Gastrocnemius medialis (tissue), 4 donors: Measurements from ENCODE around the gene NRDE2. TPM values are rescaled to one million over a fixed set of nuclear protein-coding genes. Genes with fewer than 3 reads are reported as not detected.
A peak's percentile ranks its signal among the peaks of the same experiment; 100 is the strongest.

Source experiments
- ATAC-seq, 2 donors: fragments of 150-250 bp; one replicate each; pipeline ENCODE4 v1.9.1; 2016
- DNase-seq, 2 donors: peaks; one replicate each; pipeline ENCODE4 v3.0.0-alpha.2; 2019
- H3K27ac ChIP-seq, 4 donors: fragments of 200-600 bp; sonication (generic); 1 replicate in 1 of 4; 2 replicates in 3 of 4; pipeline ENCODE4 v1.5.1; 2016 to 2018; ENCODE audit warnings: mild to moderate bottlenecking in 2 of 4, moderate library complexity in 1 of 4
- H3K27me3 ChIP-seq, 3 donors: fragments of 200-600 bp; sonication (generic) in 2 of 3; 1 replicate in 1 of 3; 2 replicates in 2 of 3; pipeline versions ENCODE4 v1.5.1 to v1.6.0; 2016 to 2019; ENCODE audit warnings: mild to moderate bottlenecking in 1 of 3, moderate library complexity in 1 of 3
- H3K36me3 ChIP-seq, 2 donors: fragments of 200-600 bp; sonication (generic) in 1 of 2; one replicate each; pipeline ENCODE4 v1.5.1; 2017 to 2018
- H3K4me1 ChIP-seq, 2 donors: fragments of 200-600 bp; sonication (generic) in 1 of 2; one replicate each; pipeline ENCODE4 v1.5.1; 2016 to 2017; ENCODE audit warnings: mild to moderate bottlenecking in 2 of 2
- H3K4me3 ChIP-seq, 4 donors: fragments of 200-600 bp; sonication (generic) in 3 of 4; 1 replicate in 1 of 4; 2 replicates in 3 of 4; pipeline ENCODE4 v1.5.1; 2016 to 2019; ENCODE audit warnings: mild to moderate bottlenecking in 2 of 4
- H3K9me3 ChIP-seq, 3 donors: fragments of 200-600 bp; sonication (generic) in 2 of 3; 1 replicate in 1 of 3; 2 replicates in 2 of 3; pipeline ENCODE4 v1.5.1; 2016 to 2019
- POLR2A ChIP-seq, 2 donors: fragments of 450-650 bp; IDR thresholded peaks; one replicate each; pipeline ENCODE4 v1.6.1; 2017; ENCODE audit warnings: antibody characterized with exemption in 2 of 2, mild to moderate bottlenecking in 2 of 2, moderate library complexity in 2 of 2
- in situ Hi-C, 4 donors: fragments of 200-750 bp; cut with MboI; loops; one replicate each; pipeline versions ENCODE4 v1.15.0 to v1.8.0; 2017; ENCODE audit warnings: low sequenced_read_pairs in 4 of 4
- intact Hi-C: fragments of 100-400 bp; cut with DNase I; formaldehyde crosslinking; loops from one replicate; pipeline ENCODE4 v1.15.1; 2023; ENCODE audit warnings: low total_unique reads
- total RNA-seq, 4 donors: library from RNA; depleted of rRNA; stranded (reverse); fragments of >200 nt; gene quantifications; one replicate each; pipeline versions ENCODE4 v1.1.0 to v1.2.3, GENCODE V29; 2016
- TF ChIP-seq, protein P1 (sequence below), 5 experiments: fragments of 450-650 bp in 3 of 5; fragments of 200-600 bp in 2 of 5; sonication (generic) in 2 of 5; IDR thresholded peaks in 4 of 5; conservative IDR thresholded peaks in 1 of 5; 1 replicate in 4 of 5; 2 replicates in 1 of 5; pipeline ENCODE4 v1.5.1; 2016 to 2019; ENCODE audit warnings: antibody characterized with exemption in 5 of 5, mild to moderate bottlenecking in 3 of 5, moderate library complexity in 3 of 5

NRDE2 gene
- total RNA-seq: 10 to 100 TPM in 2 of 4 donors, 1 to 10 TPM in 2; 7.5 to 11.8 (median 10.2) TPM

- in situ Hi-C loops: no loop called here
- peaks cover 0 to 4% (median 0%) of the 10 kb centered on the region in 3 donors for H3K27me3 ChIP-seq
- H3K4me1 ChIP-seq: peaks cover 9 to 12% of the 10 kb centered on the region in 2 donors
- DNase-seq: peak; percentile 98 to 99
- peak within 1 kb of the TSS; percentile 79 to 93 (median 86) for H3K27ac ChIP-seq
- no peaks in the 10 kb centered on the region for H3K9me3 ChIP-seq
- peak; percentile 35 to 58 for TF ChIP-seq POLR2A (IDR thresholded peaks at IDR 0.05)
- TF ChIP-seq, protein P1, sequence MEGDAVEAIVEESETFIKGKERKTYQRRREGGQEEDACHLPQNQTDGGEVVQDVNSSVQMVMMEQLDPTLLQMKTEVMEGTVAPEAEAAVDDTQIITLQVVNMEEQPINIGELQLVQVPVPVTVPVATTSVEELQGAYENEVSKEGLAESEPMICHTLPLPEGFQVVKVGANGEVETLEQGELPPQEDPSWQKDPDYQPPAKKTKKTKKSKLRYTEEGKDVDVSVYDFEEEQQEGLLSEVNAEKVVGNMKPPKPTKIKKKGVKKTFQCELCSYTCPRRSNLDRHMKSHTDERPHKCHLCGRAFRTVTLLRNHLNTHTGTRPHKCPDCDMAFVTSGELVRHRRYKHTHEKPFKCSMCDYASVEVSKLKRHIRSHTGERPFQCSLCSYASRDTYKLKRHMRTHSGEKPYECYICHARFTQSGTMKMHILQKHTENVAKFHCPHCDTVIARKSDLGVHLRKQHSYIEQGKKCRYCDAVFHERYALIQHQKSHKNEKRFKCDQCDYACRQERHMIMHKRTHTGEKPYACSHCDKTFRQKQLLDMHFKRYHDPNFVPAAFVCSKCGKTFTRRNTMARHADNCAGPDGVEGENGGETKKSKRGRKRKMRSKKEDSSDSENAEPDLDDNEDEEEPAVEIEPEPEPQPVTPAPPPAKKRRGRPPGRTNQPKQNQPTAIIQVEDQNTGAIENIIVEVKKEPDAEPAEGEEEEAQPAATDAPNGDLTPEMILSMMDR (IDR thresholded peaks at IDR 0.05 in 4 of 5, conservative IDR thresholded peaks at IDR 0.05 in 1 of 5): no peak
- ATAC-seq: peak; percentile 93 to 96
- no peaks in the 10 kb centered on the region for H3K36me3 ChIP-seq
- intact Hi-C loops: loop anchor here (1.0 to 10.0 kb wide), 4 partner anchors 51 to 1183 kb away; partner anchors contain the start of genes CALM1 and PPP4R3A
- peak within 1 kb of the TSS; percentile 61 to 90 (median 80) for H3K4me3 ChIP-seq
Observed at GRCh38 chr14:90331497-90332270, at the start of gene NRDE2. TSS of gene NRDE2 (minus strand) at chr14:90331941. CDS start at chr14:90331904, 37 bp downstream.

- TF ChIP-seq POLR2A (IDR thresholded peaks at IDR 0.05): peak; percentile 42 to 58
- TF ChIP-seq, protein P1 (IDR thresholded peaks at IDR 0.05 in 4 of 5, conservative IDR thresholded peaks at IDR 0.05 in 1 of 5): peak in 1 of 5 experiments; percentile 8
- Histone ChIP-seq H3K27me3 (no peaks in the 10 kb centered on the region), H3K9me3 (no peaks in the 10 kb centered on the region), H3K4me1 (peaks cover 26 to 30% of the 10 kb centered on the region in 2 donors), H3K4me3 (peak overlapping the region; percentile 69 to 80 (median 78)), H3K27ac (peak overlapping the region; percentile 97 to 99 (median 98)), H3K36me3 (no peaks in the 10 kb centered on the region)
- peak; percentile 78 to 88 for DNase-seq
- ATAC-seq: peak; percentile 65 to 72
- intact Hi-C loops (loop anchor here (5.0 to 10.0 kb wide), 7 partner anchors 79 to 774 kb away; partner anchors contain the start of genes RPS6KA5, TDP1 and TTC7B), in situ Hi-C loops (loop anchor here in 3 of 4 donors (10.0 to 25.0 kb wide), 4 partner anchors 374 to 1819 kb away; partner anchors contain the start of genes PTPN21 (in 1 of the 3), RPS6KA5 (in 1 of the 3) and ZC3H14 (in 1 of the 3))
Observed at GRCh38 chr14:90381011-90381786, 49.5 kb upstream of the NRDE2 start.

- Histone ChIP-seq H3K27me3 (no peaks in the 10 kb centered on the region), H3K4me3 (no peak overlapping the region), H3K27ac (no peak overlapping the region), H3K36me3 (no peaks in the 10 kb centered on the region), H3K4me1 (peaks cover 16 to 20% of the 10 kb centered on the region in 2 donors), H3K9me3 (no peaks in the 10 kb centered on the region)
- TF ChIP-seq, protein P1 (IDR thresholded peaks at IDR 0.05 in 4 of 5, conservative IDR thresholded peaks at IDR 0.05 in 1 of 5): no peak
- no peak for TF ChIP-seq POLR2A (IDR thresholded peaks at IDR 0.05)
- intact Hi-C loops: no loop called here
- ATAC-seq (no peak), DNase-seq (no peak)
- in situ Hi-C loops: loop anchor here in 3 of 4 donors (25.0 kb wide), 3 partner anchors 683 to 1817 kb away; partner anchors contain the start of genes PTPN21 (in 1 of the 3), RPS6KA5 (in 1 of the 3) and ZC3H14 (in 1 of the 3)
Observed at GRCh38 chr14:90379106-90379505, 47.4 kb upstream of the NRDE2 start.

DNA sequence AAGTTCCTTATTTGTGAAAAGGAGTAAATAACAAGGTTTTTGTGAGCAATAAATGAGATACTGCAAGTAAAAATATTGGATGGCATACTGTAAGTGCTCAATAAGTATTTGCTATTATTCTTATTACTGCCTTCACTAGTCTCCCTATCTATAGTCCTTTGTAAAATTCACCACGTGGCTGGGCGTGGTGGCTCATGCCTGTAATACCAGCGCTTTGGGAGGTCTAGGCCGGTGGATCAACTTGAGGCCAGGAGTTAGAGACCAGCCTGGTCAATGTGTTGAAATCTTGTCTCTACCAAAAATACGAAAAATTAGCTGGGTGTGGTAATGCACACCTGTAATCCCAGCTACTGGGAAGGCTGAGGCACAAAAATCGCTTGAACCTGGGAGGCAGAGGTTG is 46.5 kb upstream of the NRDE2 start:
- ATAC-seq (no peak), DNase-seq (no peak)
- Histone ChIP-seq H3K27me3 (no peaks in the 10 kb centered on the region), H3K4me1 (peaks cover 13 to 20% of the 10 kb centered on the region in 2 donors), H3K4me3 (no peak overlapping the region), H3K36me3 (no peaks in the 10 kb centered on the region), H3K9me3 (no peaks in the 10 kb centered on the region), H3K27ac (no peak overlapping the region)
- intact Hi-C loops: no loop called here
- in situ Hi-C loops: loop anchor here in 3 of 4 donors (25.0 kb wide), 3 partner anchors 684 to 1816 kb away; partner anchors contain the start of genes PTPN21 (in 1 of the 3), RPS6KA5 (in 1 of the 3) and ZC3H14 (in 1 of the 3)
- TF ChIP-seq, protein P1 (IDR thresholded peaks at IDR 0.05 in 4 of 5, conservative IDR thresholded peaks at IDR 0.05 in 1 of 5): no peak
- TF ChIP-seq POLR2A (IDR thresholded peaks at IDR 0.05): no peak
